Gastroesophageal sphincter (tissue), 3 donors: ENCODE results near the gene DUSP10.

Experiments
- EP300 ChIP-seq: sonication (generic); formaldehyde crosslinking; IDR thresholded peaks from one replicate; pipeline ENCODE4 v1.6.1; 2017; ENCODE audit warnings: antibody characterized with exemption, mild to moderate bottlenecking
- POLR2A ChIP-seq, 2 donors: fragments of 450-650 bp; IDR thresholded peaks; one replicate each; pipeline ENCODE4 v1.6.1; 2017; ENCODE audit warnings: antibody characterized with exemption in 2 of 2, mild to moderate bottlenecking in 2 of 2, moderate library complexity in 1 of 2
- POLR2AphosphoS5 ChIP-seq: sonication (generic); formaldehyde crosslinking; IDR thresholded peaks from one replicate; pipeline ENCODE4 v1.6.1; 2017; ENCODE audit warnings: antibody characterized with exemption
- TF ChIP-seq, protein P1 (sequence below), 4 experiments: fragments of 200-600 bp in 2 of 4; fragments of 450-650 bp in 2 of 4; sonication (generic) in 1 of 4; IDR thresholded peaks; one replicate each; pipeline ENCODE4 v1.5.1; 2017 to 2019; ENCODE audit warnings: antibody characterized with exemption in 4 of 4, mild to moderate bottlenecking in 2 of 4, moderate library complexity in 2 of 4

DNA sequence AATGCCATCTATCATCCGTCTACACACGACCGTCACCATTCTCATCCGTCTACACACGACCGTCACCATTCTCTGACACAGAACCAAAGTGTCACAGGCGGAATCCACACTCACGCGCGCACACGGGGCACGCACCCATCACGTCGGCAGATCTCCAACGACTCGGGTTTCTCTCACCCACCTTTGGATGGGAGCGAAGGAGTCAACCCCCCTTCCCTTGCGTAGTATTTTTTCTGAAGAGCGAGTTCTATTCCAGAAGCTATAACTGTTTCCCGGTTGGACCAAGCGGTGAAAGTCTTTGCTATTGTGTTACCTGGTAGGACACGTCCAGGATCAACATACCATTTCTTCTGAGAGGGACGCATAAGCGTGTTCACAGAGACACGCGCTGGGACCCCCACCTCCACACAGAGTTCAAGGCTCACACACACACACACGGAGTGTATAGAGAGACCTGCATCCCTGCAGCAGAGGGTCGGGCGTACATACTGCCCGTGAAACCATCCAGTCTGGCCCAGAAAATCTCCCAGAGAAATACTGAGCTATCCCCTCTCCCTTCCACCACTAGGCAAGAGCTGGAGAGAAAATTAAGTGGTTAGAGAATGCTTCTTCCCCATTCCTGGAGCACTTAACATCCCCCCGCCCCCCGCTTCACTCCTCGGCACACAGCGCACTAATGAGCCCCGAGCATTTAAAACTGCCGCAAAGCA is 741 bp downstream of the DUSP10 start:
- TF ChIP-seq EP300 (no peak), POLR2AphosphoS5 (no peak), POLR2A (IDR thresholded peaks at IDR 0.05) (no peak)
- TF ChIP-seq, protein P1, sequence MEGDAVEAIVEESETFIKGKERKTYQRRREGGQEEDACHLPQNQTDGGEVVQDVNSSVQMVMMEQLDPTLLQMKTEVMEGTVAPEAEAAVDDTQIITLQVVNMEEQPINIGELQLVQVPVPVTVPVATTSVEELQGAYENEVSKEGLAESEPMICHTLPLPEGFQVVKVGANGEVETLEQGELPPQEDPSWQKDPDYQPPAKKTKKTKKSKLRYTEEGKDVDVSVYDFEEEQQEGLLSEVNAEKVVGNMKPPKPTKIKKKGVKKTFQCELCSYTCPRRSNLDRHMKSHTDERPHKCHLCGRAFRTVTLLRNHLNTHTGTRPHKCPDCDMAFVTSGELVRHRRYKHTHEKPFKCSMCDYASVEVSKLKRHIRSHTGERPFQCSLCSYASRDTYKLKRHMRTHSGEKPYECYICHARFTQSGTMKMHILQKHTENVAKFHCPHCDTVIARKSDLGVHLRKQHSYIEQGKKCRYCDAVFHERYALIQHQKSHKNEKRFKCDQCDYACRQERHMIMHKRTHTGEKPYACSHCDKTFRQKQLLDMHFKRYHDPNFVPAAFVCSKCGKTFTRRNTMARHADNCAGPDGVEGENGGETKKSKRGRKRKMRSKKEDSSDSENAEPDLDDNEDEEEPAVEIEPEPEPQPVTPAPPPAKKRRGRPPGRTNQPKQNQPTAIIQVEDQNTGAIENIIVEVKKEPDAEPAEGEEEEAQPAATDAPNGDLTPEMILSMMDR (IDR thresholded peaks at IDR 0.05), result peak in 1 of 4 experiments; percentile 21
